ENCODE data around the gene ELP1.

DNA sequence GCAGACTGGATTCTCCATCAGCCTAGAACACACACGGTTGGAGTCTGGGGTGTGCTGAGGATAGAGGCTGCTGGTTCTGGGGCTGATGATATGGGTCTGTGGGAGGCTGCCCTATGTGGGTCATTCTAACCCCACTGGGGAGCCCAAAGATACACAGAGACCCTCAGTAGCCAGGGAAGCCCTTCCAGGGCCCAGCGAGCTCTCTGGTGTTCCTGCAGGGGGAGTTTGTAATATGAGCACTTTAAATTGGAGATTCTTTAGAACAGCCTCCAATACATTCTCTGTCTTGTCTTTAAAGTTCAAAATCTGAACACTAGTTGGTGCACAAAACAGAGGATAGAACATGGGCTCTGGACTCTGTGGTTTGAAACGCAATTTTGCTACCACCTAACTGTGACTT, 69.5 kb downstream of the ELP1 start:
- TF ChIP-seq, protein P1, sequence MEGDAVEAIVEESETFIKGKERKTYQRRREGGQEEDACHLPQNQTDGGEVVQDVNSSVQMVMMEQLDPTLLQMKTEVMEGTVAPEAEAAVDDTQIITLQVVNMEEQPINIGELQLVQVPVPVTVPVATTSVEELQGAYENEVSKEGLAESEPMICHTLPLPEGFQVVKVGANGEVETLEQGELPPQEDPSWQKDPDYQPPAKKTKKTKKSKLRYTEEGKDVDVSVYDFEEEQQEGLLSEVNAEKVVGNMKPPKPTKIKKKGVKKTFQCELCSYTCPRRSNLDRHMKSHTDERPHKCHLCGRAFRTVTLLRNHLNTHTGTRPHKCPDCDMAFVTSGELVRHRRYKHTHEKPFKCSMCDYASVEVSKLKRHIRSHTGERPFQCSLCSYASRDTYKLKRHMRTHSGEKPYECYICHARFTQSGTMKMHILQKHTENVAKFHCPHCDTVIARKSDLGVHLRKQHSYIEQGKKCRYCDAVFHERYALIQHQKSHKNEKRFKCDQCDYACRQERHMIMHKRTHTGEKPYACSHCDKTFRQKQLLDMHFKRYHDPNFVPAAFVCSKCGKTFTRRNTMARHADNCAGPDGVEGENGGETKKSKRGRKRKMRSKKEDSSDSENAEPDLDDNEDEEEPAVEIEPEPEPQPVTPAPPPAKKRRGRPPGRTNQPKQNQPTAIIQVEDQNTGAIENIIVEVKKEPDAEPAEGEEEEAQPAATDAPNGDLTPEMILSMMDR (IDR thresholded peaks at IDR 0.05) = no peak
- TF ChIP-seq POLR2A (IDR thresholded peaks at IDR 0.05) = no peak
